Heart right ventricle (tissue), 16 donors: ENCODE results near the gene SPATA6L. TPM values are rescaled to one million over a fixed set of nuclear protein-coding genes. Genes with fewer than 3 reads are reported as not detected.

ENCODE experiments used
- ATAC-seq, 8 donors: fragments of 200-7000 bp; cut with Tn5 transposase; one replicate each; pipeline ENCODE4 v1.9.1; 2020; ENCODE audit warnings: mild to moderate bottlenecking in 8 of 8, moderate library complexity in 8 of 8, moderate number of reproducible peaks in 1 of 8
- DNase-seq, 2 donors: peaks; one replicate each; pipeline ENCODE4 v3.0.0-alpha.2; 2020
- H3K27ac ChIP-seq, 10 donors: fragments of 200-600 bp; sonication (generic) in 2 of 10; one replicate each; pipeline versions ENCODE4 v1.5.0 to v1.8.0; 2020 to 2022; ENCODE audit warnings: mild to moderate bottlenecking in 3 of 10
- H3K27me3 ChIP-seq, 7 donors: fragments of 200-600 bp; one replicate each; pipeline ENCODE4 v1.8.0; 2021 to 2022; ENCODE audit warnings: mild to moderate bottlenecking in 2 of 7
- H3K36me3 ChIP-seq, 9 donors: fragments of 200-600 bp; sonication (generic) in 1 of 9; one replicate each; pipeline versions ENCODE4 v1.5.0 to v1.8.0; 2020 to 2022; ENCODE audit warnings: mild to moderate bottlenecking in 2 of 9
- H3K4me1 ChIP-seq, 9 donors: fragments of 200-600 bp; sonication (generic) in 1 of 9; one replicate each; pipeline versions ENCODE4 v1.5.0 to v1.8.0; 2020 to 2022; ENCODE audit warnings: mild to moderate bottlenecking in 4 of 9
- H3K4me3 ChIP-seq, 10 donors: fragments of 200-600 bp; sonication (generic) in 2 of 10; one replicate each; pipeline versions ENCODE4 v1.5.0 to v1.8.0; 2020 to 2022; ENCODE audit warnings: mild to moderate bottlenecking in 7 of 10, moderate library complexity in 2 of 10
- H3K9me3 ChIP-seq, 11 donors: fragments of 200-600 bp in 10 of 11; sonication (generic) in 2 of 11; one replicate each; pipeline versions ENCODE4 v1.5.0 to v1.8.0; 2013 to 2022; ENCODE audit warnings: mild to moderate bottlenecking in 2 of 11, control low read depth in 1 of 11, moderate library complexity in 1 of 11
- WGBS, 2 donors: extraction: QIAGEN DNeasy Blood & Tissue Kit; methylation state at CpG; one replicate each; pipeline ENCODE4 v1.1.7; 2013; ENCODE audit warnings: inconsistent platforms in 1 of 2; 5-methylcytosine and 5-hydroxymethylcytosine counted together
- intact Hi-C, 10 donors: fragments of 100-400 bp; cut with DNase I; formaldehyde crosslinking; loops; one replicate each; pipeline versions ENCODE4 v1.11.1 to v1.14.2; 2022
- polyA plus RNA-seq, 2 donors: library from polyadenylated mRNA; stranded (reverse); fragments of 200-250 nt; gene quantifications; one replicate each; pipeline ENCODE4 v1.2.3, GENCODE V29; 2013
- total RNA-seq, 10 donors: library from RNA; stranded (reverse); fragmentation: NEBNext Ultra II Directional in 3 of 10; extraction: Animal tissue kit (Norgen Biotek cat#: 25700) in 3 of 10; gene quantifications; one replicate each; pipeline versions ENCODE4 v1.2.1 to v1.2.4, GENCODE V29; 2021 to 2023
- TF ChIP-seq, protein P1 (sequence below), 9 donors: fragments of 200-600 bp; sonication (generic) in 2 of 9; IDR thresholded peaks; one replicate each; pipeline versions ENCODE4 v1.5.0 to v1.8.0; 2021 to 2022; ENCODE audit warnings: antibody characterized with exemption in 9 of 9, mild to moderate bottlenecking in 5 of 9, moderate library complexity in 1 of 9
- donor health status: Arrhythmogenic right ventricular cardiomyopathy.
- donor health status: ischemic (EF 13 %, LVEDD 7.1; RV severe dilation, severe dysfunction).
- donor health status: healthy with polysubstance abuse.
- donor health status: DM: no; HTN: yes; CAD: no.
- donor health status: DM: no; HTN: no; CAD: no.
- donor health status: ischemic (EF 25% LVEDD 6.9; RV normal size, moderate dysfunction).
- donor health status: ischemic (EF 25% LVEDD 5.7; RV mildly dilated, moderate dysfunction).
- donor health status: healthy.
- donor health status: DM: yes; HTN: yes; CAD: no.
- donor health status: Ischemic cardiomyopathy.
- donor health status: ischemic (EF 35%, LVEDD 5.7; RV mildly dilated, moderate dysfunction).
- donor health status: nonischemic (EF 11% LVEDD 7.7; RV severe dilation, severe dysfunction).
- donor health status: DM: yes; HTN: yes; CAD: no.
- donor health status: PGD.
- donor health status: ischemic (EF 29% LVEDD 5.4; RV normal size, mild dysfunction).
- donor health status: nonischemic (EF 23%, LVEDD 6.1; RV moderate dilation, normal function).

The SPATA6L gene
- total and polyA plus RNA-seq, 12 donors = 0.36 to 1.9 (median 1.1) TPM

DNA sequence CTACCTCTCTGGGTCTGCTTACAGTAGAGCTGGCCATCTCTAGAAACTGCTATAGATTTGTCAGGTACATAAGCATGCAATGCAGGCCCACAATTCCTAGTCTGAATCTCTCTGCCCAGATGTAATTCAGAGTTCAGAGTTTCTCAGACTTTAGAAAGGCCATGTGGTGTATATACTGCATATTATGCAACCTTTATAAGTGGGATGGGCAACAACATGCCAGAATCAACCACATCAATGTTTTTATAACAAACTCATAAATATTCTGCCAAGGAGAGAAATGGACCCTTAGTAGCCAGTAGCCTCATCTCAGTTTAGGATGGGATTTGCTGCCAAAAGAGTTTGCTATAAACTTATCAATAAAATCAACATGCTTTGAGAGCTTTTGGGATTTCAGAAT lies 97.2 kb downstream of the SPATA6L start:
- TF ChIP-seq, protein P1, sequence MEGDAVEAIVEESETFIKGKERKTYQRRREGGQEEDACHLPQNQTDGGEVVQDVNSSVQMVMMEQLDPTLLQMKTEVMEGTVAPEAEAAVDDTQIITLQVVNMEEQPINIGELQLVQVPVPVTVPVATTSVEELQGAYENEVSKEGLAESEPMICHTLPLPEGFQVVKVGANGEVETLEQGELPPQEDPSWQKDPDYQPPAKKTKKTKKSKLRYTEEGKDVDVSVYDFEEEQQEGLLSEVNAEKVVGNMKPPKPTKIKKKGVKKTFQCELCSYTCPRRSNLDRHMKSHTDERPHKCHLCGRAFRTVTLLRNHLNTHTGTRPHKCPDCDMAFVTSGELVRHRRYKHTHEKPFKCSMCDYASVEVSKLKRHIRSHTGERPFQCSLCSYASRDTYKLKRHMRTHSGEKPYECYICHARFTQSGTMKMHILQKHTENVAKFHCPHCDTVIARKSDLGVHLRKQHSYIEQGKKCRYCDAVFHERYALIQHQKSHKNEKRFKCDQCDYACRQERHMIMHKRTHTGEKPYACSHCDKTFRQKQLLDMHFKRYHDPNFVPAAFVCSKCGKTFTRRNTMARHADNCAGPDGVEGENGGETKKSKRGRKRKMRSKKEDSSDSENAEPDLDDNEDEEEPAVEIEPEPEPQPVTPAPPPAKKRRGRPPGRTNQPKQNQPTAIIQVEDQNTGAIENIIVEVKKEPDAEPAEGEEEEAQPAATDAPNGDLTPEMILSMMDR (IDR thresholded peaks at IDR 0.05) = no peak
- no peak overlapping the region for H3K4me3 ChIP-seq
- ATAC-seq (no peak), DNase-seq (no peak)
- H3K36me3 ChIP-seq = peaks cover 0 to 37% (median 0%) of the 10 kb centered on the region in 9 donors
- no peaks in the 10 kb centered on the region for H3K4me1 ChIP-seq
- no peaks in the 10 kb centered on the region for H3K9me3 ChIP-seq
- no peaks in the 10 kb centered on the region for H3K27me3 ChIP-seq
- intact Hi-C loops = no loop called here
- H3K27ac ChIP-seq = no peak overlapping the region

DNA sequence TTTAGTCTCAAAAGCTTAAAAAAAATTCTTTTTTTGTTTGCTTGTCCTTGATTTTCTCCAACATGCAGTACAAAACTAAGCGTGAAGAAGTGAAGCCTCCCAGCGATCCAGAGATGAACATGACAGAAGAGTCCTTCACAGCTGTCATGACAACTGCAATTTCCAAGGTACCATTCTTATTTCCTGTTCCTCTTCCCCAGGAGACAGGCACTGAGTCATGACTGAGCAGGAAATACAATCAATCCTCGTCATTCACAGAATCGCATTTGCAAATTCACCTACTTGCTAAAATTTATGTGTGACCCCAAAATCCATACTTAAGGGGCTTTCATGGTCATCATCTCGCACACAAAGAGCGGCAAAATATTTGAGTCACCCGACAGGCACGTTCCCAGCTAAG lies 98.7 kb downstream of the SPATA6L start:
- no peaks in the 10 kb centered on the region for H3K27me3 ChIP-seq
- ATAC-seq = no peak
- no peak overlapping the region for H3K27ac ChIP-seq
- no peaks in the 10 kb centered on the region for H3K4me1 ChIP-seq
- H3K36me3 ChIP-seq = peaks cover 0 to 29% (median 0%) of the 10 kb centered on the region in 9 donors
- H3K4me3 ChIP-seq = no peak overlapping the region
- 79 to 88% methylated on average over 8 of the region's 8 CpGs for WGBS, 2 donors
- no peaks in the 10 kb centered on the region for H3K9me3 ChIP-seq
- intact Hi-C loops = no loop called here
- DNase-seq = no peak
- TF ChIP-seq, protein P1 (IDR thresholded peaks at IDR 0.05) = no peak

DNA sequence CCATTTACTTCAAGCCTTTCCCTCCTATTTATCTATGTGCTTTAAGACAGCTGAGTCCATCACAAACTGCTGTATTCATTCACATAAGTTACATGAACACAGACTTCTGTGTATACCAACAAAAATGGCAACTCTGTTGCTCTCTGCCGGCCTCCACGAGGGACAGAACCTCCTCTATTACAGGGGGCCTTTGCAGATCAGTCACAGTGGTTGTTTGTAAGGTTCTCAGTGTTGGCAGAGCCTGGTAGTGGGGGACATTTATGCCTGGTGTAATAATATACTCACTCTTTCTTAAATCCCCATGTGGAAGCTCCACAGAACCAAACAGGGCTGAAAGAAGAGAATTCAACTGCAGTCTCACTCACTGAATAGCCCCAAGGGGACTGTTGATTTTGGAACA lies 99.5 kb downstream of the SPATA6L start:
- H3K9me3 ChIP-seq = no peaks in the 10 kb centered on the region
- TF ChIP-seq, protein P1 (IDR thresholded peaks at IDR 0.05) = no peak
- no peak for DNase-seq
- no peak overlapping the region for H3K4me3 ChIP-seq
- intact Hi-C loops = no loop called here
- ATAC-seq = no peak
- no peaks in the 10 kb centered on the region for H3K27me3 ChIP-seq
- H3K27ac ChIP-seq = no peak overlapping the region
- peaks cover 0 to 26% (median 0%) of the 10 kb centered on the region in 9 donors for H3K36me3 ChIP-seq
- no peaks in the 10 kb centered on the region for H3K4me1 ChIP-seq
- WGBS, 2 donors = 89 to 90% methylated on average over 2 of the region's 2 CpGs

DNA sequence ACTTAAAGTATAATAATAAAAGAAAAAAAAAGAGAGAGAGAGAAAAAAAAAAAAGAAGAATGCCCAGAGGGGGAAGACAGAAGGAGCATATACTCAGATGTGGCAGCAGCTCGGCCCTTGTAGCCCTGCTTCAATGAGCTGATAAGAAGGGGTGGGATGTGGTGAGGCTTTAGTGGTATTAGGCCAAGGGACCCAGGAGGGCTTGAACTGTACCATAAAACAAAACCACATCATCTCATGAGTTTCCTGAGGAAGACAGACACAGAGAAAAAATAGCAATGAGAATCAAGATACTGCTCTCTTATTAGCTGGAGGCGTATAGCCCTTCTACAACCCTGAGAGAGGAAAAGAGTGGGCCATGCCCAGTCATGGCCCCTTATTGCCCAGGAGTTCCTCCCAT lies 103.2 kb downstream of the SPATA6L start:
- WGBS, 2 donors = 89% methylated on average over 2 of the region's 2 CpGs
- DNase-seq = no peak
- no peaks in the 10 kb centered on the region for H3K9me3 ChIP-seq
- TF ChIP-seq, protein P1 (IDR thresholded peaks at IDR 0.05) = no peak
- peaks cover 0 to 17% (median 6%) of the 10 kb centered on the region in 9 donors for H3K4me1 ChIP-seq
- intact Hi-C loops = no loop called here
- peaks cover 0 to 26% (median 0%) of the 10 kb centered on the region in 9 donors for H3K36me3 ChIP-seq
- no peak overlapping the region for H3K27ac ChIP-seq
- no peaks in the 10 kb centered on the region for H3K27me3 ChIP-seq
- no peak for ATAC-seq
- no peak overlapping the region for H3K4me3 ChIP-seq
